ENCODE data around the gene IL27RA. TPM values are rescaled to one million over a fixed set of nuclear protein-coding genes. Genes with fewer than 3 reads are reported as not detected.

Gene IL27RA
- total RNA-seq, 1 experiment from 2014 or later = 7.8 TPM

- H3K9me3 ChIP-seq (ENCODE audit: insufficient read depth, low read depth) = peaks cover 8% of the 10 kb centered on the region; the same call in 1 of the 2 replicates
- intact Hi-C loops (cut with micrococcal nuclease; ENCODE audit: unreplicated experiment) = no loop called here
- no TSS peak for BruUV-seq (replicated peaks)
- H4K20me1 ChIP-seq (ENCODE audit: insufficient read depth) = no peaks in the 10 kb centered on the region
- H2AFZ ChIP-seq = peak overlapping the region; percentile 70; the same call in 1 of the 2 replicates
- peaks cover 6% of the 10 kb centered on the region; the same call in 1 of the 2 replicates for H3K79me2 ChIP-seq (ENCODE audit: low read depth)
- no peaks in the 10 kb centered on the region for H3K9me2 ChIP-seq (ENCODE audit: insufficient read depth)
- TF ChIP-seq CTCF (conservative IDR thresholded peaks at IDR 0.05) (peak; percentile 33; the same call in 1 of the 2 replicates), EZH2 (IDR thresholded peaks at IDR 0.05; ENCODE audit: low read depth) (no peak)
- no peak overlapping the region for H3K27ac ChIP-seq
- H3K27me3 ChIP-seq (ENCODE audit: insufficient read depth, low read depth) = no peaks in the 10 kb centered on the region
- peak overlapping the region; percentile 81 for H3K4me2 ChIP-seq
- peaks cover 44% of the 10 kb centered on the region for H3F3A ChIP-seq (ENCODE audit: insufficient read depth, low read depth)
- ChIA-PET CTCF (no interaction called here), POLR2A (ENCODE audit: unreplicated experiment) (no interaction called here)
- no peak for DNase-seq
- peak overlapping the region; percentile 63; the same call in 1 of the 2 replicates for H3K4me3 ChIP-seq
- H3K36me3 ChIP-seq (ENCODE audit: low read depth) = no peaks in the 10 kb centered on the region; the same call in 1 of the 2 replicates
- peaks cover 8% of the 10 kb centered on the region for H3K4me1 ChIP-seq (replicated peaks; ENCODE audit: insufficient read depth)
Observed at GRCh38 chr19:14089412-14089661, 57.8 kb downstream of the IL27RA start.

GRCh38 chr19:14089662-14090508 is 58.3 kb downstream of the IL27RA start:
- Histone ChIP-seq H3K9me2 (ENCODE audit: insufficient read depth) (no peaks in the 10 kb centered on the region), H3F3A (ENCODE audit: insufficient read depth, low read depth) (peaks cover 44% of the 10 kb centered on the region), H3K79me2 (ENCODE audit: low read depth) (peaks cover 6% of the 10 kb centered on the region; the same call in 1 of the 2 replicates), H3K27ac (no peak overlapping the region), H2AFZ (peak overlapping the region; percentile 70; the same call in 1 of the 2 replicates), H3K27me3 (ENCODE audit: insufficient read depth, low read depth) (no peaks in the 10 kb centered on the region), H3K4me2 (peak overlapping the region; percentile 81), H3K36me3 (ENCODE audit: low read depth) (no peaks in the 10 kb centered on the region; the same call in 1 of the 2 replicates), H3K9me3 (ENCODE audit: insufficient read depth, low read depth) (peaks cover 8% of the 10 kb centered on the region; the same call in 1 of the 2 replicates), H4K20me1 (ENCODE audit: insufficient read depth) (no peaks in the 10 kb centered on the region), H3K4me1 (replicated peaks; ENCODE audit: insufficient read depth) (peaks cover 8% of the 10 kb centered on the region), H3K4me3 (peak overlapping the region; percentile 63; the same call in 1 of the 2 replicates)
- TF ChIP-seq CTCF (conservative IDR thresholded peaks at IDR 0.05) (no peak), EZH2 (IDR thresholded peaks at IDR 0.05; ENCODE audit: low read depth) (no peak)
- ChIA-PET POLR2A (ENCODE audit: unreplicated experiment) (no interaction called here), CTCF (no interaction called here)
- DNase-seq = peak in 1 of 2 experiments; percentile 45
- intact Hi-C loops (cut with micrococcal nuclease; ENCODE audit: unreplicated experiment) = loop anchor here (2.0 kb wide), 1 partner anchor 27 kb away; the partner anchor contains the start of gene PRKACA
- no TSS peak for BruUV-seq (replicated peaks)

- intact Hi-C loops (cut with micrococcal nuclease; ENCODE audit: unreplicated experiment) = loop anchor here (2.0 kb wide), 1 partner anchor 26 kb away; the partner anchor contains the start of gene PRKACA
- H3K9me3 ChIP-seq (ENCODE audit: insufficient read depth, low read depth) = peaks cover 8% of the 10 kb centered on the region; the same call in 1 of the 2 replicates
- TF ChIP-seq CTCF (conservative IDR thresholded peaks at IDR 0.05) = no peak
- no peak for TF ChIP-seq EZH2 (IDR thresholded peaks at IDR 0.05; ENCODE audit: low read depth)
- no peaks in the 10 kb centered on the region for H3K9me2 ChIP-seq (ENCODE audit: insufficient read depth)
- H3K36me3 ChIP-seq (ENCODE audit: low read depth) = no peaks in the 10 kb centered on the region; the same call in 1 of the 2 replicates
- no TSS peak for BruUV-seq (replicated peaks)
- H3K4me1 ChIP-seq (replicated peaks; ENCODE audit: insufficient read depth) = peaks cover 8% of the 10 kb centered on the region
- no peaks in the 10 kb centered on the region for H3K27me3 ChIP-seq (ENCODE audit: insufficient read depth, low read depth)
- H3F3A ChIP-seq (ENCODE audit: insufficient read depth, low read depth) = peaks cover 39% of the 10 kb centered on the region
- H3K79me2 ChIP-seq (ENCODE audit: low read depth) = peaks cover 6% of the 10 kb centered on the region; the same call in 1 of the 2 replicates
- H3K27ac ChIP-seq = peak within 1 kb of the TSS; percentile 50
- DNase-seq = peak; percentile 72 to 77
- peak within 1 kb of the TSS; percentile 86 for H3K4me2 ChIP-seq
- ChIA-PET POLR2A (ENCODE audit: unreplicated experiment) (no interaction called here), CTCF (no interaction called here)
- H3K4me3 ChIP-seq = peak within 1 kb of the TSS; percentile 98
- H4K20me1 ChIP-seq (ENCODE audit: insufficient read depth) = no peaks in the 10 kb centered on the region
- peak within 1 kb of the TSS; percentile 97 for H2AFZ ChIP-seq
Observed at GRCh38 chr19:14090509-14091080, 59.0 kb downstream of the IL27RA start, which contains the start of gene SAMD1. Gene SAMD1 (minus strand): TSS chr19:14090751.
